Caco-2 (cell line): ENCODE data around the gene LRRC55. TPM values are rescaled to one million over a fixed set of nuclear protein-coding genes. Genes with fewer than 3 reads are reported as not detected.

ENCODE experiments used
- BruUV-seq: library from RNA; stranded (reverse); fragments of 400-500 nt; replicated peaks from 2 replicates; lab custom pipeline; 2021; lab: Mats Ljungman, UMichigan
- CTCF ChIA-PET: fragments of 300-600 bp; sonication (Branson Sonifier 250); formaldehyde crosslinking; loops from one replicate; lab custom pipeline; 2022; ENCODE audit warnings: antibody characterized with exemption; lab: Charles Lee
- POLR2A ChIA-PET: fragments of 300-600 bp; sonication (Branson Sonifier 250); formaldehyde crosslinking; loops from one replicate; lab custom pipeline; 2022; ENCODE audit warnings: antibody characterized with exemption; lab: Charles Lee
- DNase-seq, 2 experiments: peaks; one replicate each; pipeline versions ENCODE4 v3.0.0 to v3.0.0-alpha.2; 2020 to 2022
- H3K27me3 ChIP-seq: replicated peaks from 2 replicates; pipeline ENCODE4 v1.6.0; 2011; ENCODE audit warnings: low read length; ENCODE audit not compliant: control insufficient read depth, insufficient read depth
- H3K36me3 ChIP-seq: 2 replicates; pipeline ENCODE4 v1.5.1; 2011; ENCODE audit warnings: low read length; ENCODE audit not compliant: control insufficient read depth, insufficient read depth
- H3K4me1 ChIP-seq: fragments of 250-450 bp; sonication (Bioruptor Pico); 2 replicates; pipeline ENCODE4 v1.5.1; 2020; ENCODE audit warnings: mild to moderate bottlenecking
- H3K4me3 ChIP-seq: 2 replicates; pipeline ENCODE4 v1.5.1; 2011; ENCODE audit warnings: low read depth, mild to moderate bottlenecking, control low read depth, low read length
- H3K9me3 ChIP-seq: fragments of 250-450 bp; sonication (Bioruptor Pico); 2 replicates; pipeline ENCODE4 v1.5.1; 2020; ENCODE audit warnings: mild to moderate bottlenecking, moderate library complexity
- H3K27ac Mint-ChIP-seq: one replicate; pipeline ENCODE4 v1.8.0; 2022; ENCODE audit warnings: mixed read lengths; ENCODE audit not compliant: unreplicated experiment
- H3K27me3 Mint-ChIP-seq: one replicate; pipeline ENCODE4 v1.8.0; 2022; ENCODE audit warnings: mixed read lengths; ENCODE audit not compliant: insufficient read depth, unreplicated experiment
- H3K36me3 Mint-ChIP-seq: one replicate; pipeline ENCODE4 v1.8.0; 2022; ENCODE audit warnings: mild to moderate bottlenecking, mixed read lengths; ENCODE audit not compliant: insufficient read depth, unreplicated experiment
- H3K4me1 Mint-ChIP-seq: one replicate; pipeline ENCODE4 v1.8.0; 2022; ENCODE audit warnings: low read depth, mixed read lengths; ENCODE audit not compliant: unreplicated experiment
- H3K4me3 Mint-ChIP-seq: one replicate; pipeline ENCODE4 v1.8.0; 2022; ENCODE audit warnings: mild to moderate bottlenecking, moderate library complexity, mixed read lengths; ENCODE audit not compliant: unreplicated experiment
- H3K9me3 Mint-ChIP-seq: one replicate; pipeline ENCODE4 v1.8.0; 2022; ENCODE audit warnings: mixed read lengths; ENCODE audit not compliant: unreplicated experiment
- intact Hi-C: fragments of 100-400 bp; cut with micrococcal nuclease; formaldehyde crosslinking; loops from one replicate; pipeline ENCODE4 v1.10.0; 2022; ENCODE audit not compliant: unreplicated experiment
- total RNA-seq: library from RNA; stranded (reverse); gene quantifications from 2 replicates; pipeline ENCODE4 v1.2.3, GENCODE V29; 2022
- TF ChIP-seq, protein P1 (sequence below), 2 experiments: fragments of 200-600 bp in 1 of 2; IDR thresholded peaks; 1 replicate in 1 of 2; 2 replicates in 1 of 2; pipeline versions ENCODE4 v1.5.1 to v1.8.0; 2011 to 2022; ENCODE audit warnings: antibody characterized with exemption in 1 of 2, control low read depth in 1 of 2, inconsistent platforms in 1 of 2, low read depth in 1 of 2, low read length in 1 of 2, mild to moderate bottlenecking in 1 of 2, moderate library complexity in 1 of 2; ENCODE audit not compliant: insufficient read depth in 1 of 2, severe bottlenecking in 1 of 2, unreplicated experiment in 1 of 2

The LRRC55 gene
- total RNA-seq, 1 experiment from 2014 or later: not detected

DNA sequence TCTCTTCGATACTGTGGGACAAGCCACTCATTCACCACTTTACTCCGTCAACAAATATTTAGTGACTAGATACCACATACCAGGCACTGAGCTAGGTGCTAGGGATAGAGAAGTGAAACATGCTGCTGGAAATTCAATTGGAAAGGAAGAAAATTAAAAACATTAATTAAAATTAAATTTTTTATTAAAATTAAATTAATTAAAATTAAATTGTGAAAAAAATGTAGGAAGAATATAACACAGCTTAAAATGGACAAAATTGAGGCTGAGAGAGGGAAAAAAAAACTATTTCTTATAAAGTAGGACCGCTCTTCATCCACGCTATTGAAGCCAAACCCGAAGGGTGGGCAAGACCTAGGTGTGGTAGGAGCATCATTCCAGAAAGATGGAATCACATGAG lies 23.6 kb upstream of the LRRC55 start:
- no peak for DNase-seq
- H3K4me1 Mint-ChIP-seq: no peaks in the 10 kb centered on the region
- Histone ChIP-seq H3K27me3 (no peaks in the 10 kb centered on the region; the same call in 1 of the 2 replicates), H3K9me3 (no peaks in the 10 kb centered on the region), H3K36me3 (no peaks in the 10 kb centered on the region), H3K4me3 (no peak overlapping the region), H3K4me1 (no peaks in the 10 kb centered on the region)
- H3K27ac Mint-ChIP-seq: no peak overlapping the region
- TF ChIP-seq, protein P1, sequence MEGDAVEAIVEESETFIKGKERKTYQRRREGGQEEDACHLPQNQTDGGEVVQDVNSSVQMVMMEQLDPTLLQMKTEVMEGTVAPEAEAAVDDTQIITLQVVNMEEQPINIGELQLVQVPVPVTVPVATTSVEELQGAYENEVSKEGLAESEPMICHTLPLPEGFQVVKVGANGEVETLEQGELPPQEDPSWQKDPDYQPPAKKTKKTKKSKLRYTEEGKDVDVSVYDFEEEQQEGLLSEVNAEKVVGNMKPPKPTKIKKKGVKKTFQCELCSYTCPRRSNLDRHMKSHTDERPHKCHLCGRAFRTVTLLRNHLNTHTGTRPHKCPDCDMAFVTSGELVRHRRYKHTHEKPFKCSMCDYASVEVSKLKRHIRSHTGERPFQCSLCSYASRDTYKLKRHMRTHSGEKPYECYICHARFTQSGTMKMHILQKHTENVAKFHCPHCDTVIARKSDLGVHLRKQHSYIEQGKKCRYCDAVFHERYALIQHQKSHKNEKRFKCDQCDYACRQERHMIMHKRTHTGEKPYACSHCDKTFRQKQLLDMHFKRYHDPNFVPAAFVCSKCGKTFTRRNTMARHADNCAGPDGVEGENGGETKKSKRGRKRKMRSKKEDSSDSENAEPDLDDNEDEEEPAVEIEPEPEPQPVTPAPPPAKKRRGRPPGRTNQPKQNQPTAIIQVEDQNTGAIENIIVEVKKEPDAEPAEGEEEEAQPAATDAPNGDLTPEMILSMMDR (IDR thresholded peaks at IDR 0.05; ENCODE audit: insufficient read depth in 1 of 2, low read depth in 1 of 2, low read length in 1 of 2, severe bottlenecking in 1 of 2, unreplicated experiment in 1 of 2): no peak
- H3K4me3 Mint-ChIP-seq: no peak overlapping the region
- BruUV-seq: no TSS peak
- no peaks in the 10 kb centered on the region for H3K9me3 Mint-ChIP-seq
- H3K27me3 Mint-ChIP-seq: peaks cover 37% of the 10 kb centered on the region
- ChIA-PET CTCF (no interaction called here), POLR2A (no interaction called here)
- intact Hi-C loops: no loop called here
- H3K36me3 Mint-ChIP-seq: no peaks in the 10 kb centered on the region

DNA sequence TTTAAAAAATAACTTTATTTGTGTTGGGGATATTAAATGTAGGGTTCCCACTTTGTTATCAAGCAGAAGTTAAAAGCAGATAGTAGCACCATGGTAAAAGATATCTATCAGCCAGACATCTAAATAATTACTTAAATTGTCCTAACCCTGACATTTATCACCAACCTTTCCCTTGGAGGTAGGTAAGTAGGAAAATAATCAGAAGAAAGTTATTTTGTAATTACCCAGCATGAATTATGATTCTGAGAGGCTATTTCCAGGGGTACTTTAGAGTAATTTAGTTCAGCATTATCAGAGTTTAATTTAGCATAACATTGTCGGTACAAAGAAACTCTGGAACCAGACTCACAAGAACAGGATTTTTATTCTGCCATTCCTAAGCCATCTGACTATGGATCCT lies 23.2 kb upstream of the LRRC55 start:
- TF ChIP-seq, protein P1 (IDR thresholded peaks at IDR 0.05; ENCODE audit: insufficient read depth in 1 of 2, low read depth in 1 of 2, low read length in 1 of 2, severe bottlenecking in 1 of 2, unreplicated experiment in 1 of 2): no peak
- Mint-ChIP-seq H3K9me3 (no peaks in the 10 kb centered on the region), H3K27me3 (peaks cover 33% of the 10 kb centered on the region), H3K36me3 (no peaks in the 10 kb centered on the region), H3K27ac (no peak overlapping the region), H3K4me1 (no peaks in the 10 kb centered on the region), H3K4me3 (no peak overlapping the region)
- DNase-seq: no peak
- H3K4me1 ChIP-seq: no peaks in the 10 kb centered on the region
- CTCF ChIA-PET: no interaction called here
- no TSS peak for BruUV-seq
- intact Hi-C loops: no loop called here
- H3K27me3 ChIP-seq: no peaks in the 10 kb centered on the region; the same call in 1 of the 2 replicates
- POLR2A ChIA-PET: no interaction called here
- H3K9me3 ChIP-seq: no peaks in the 10 kb centered on the region
- no peak overlapping the region for H3K4me3 ChIP-seq
- no peaks in the 10 kb centered on the region for H3K36me3 ChIP-seq

DNA sequence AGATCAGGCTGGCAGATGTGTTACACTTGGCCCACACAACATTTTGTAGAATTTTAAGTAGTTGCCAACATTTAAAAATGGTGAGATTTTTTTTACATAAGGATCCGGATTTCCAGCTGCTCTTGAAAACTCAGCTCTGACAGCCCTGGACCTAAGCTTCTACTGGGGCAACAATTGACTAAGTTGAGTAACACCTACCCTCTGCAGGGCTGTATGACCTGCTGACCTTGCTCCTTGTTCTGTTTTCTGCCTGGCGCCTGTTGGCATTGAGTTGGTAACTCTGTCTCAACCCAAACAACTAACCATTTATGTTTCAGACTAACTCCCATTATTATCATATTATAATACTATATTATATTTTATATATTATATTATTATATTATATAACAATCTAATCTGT lies 21.1 kb upstream of the LRRC55 start:
- Mint-ChIP-seq H3K36me3 (no peaks in the 10 kb centered on the region), H3K4me1 (no peaks in the 10 kb centered on the region), H3K27me3 (peaks cover 30% of the 10 kb centered on the region), H3K27ac (no peak overlapping the region), H3K9me3 (no peaks in the 10 kb centered on the region), H3K4me3 (no peak overlapping the region)
- ChIA-PET CTCF (no interaction called here), POLR2A (no interaction called here)
- no peaks in the 10 kb centered on the region for H3K4me1 ChIP-seq
- BruUV-seq: no TSS peak
- H3K27me3 ChIP-seq: no peaks in the 10 kb centered on the region; the same call in 1 of the 2 replicates
- no peaks in the 10 kb centered on the region for H3K9me3 ChIP-seq
- no peak for DNase-seq
- H3K4me3 ChIP-seq: no peak overlapping the region
- H3K36me3 ChIP-seq: no peaks in the 10 kb centered on the region
- intact Hi-C loops: no loop called here
- TF ChIP-seq, protein P1 (IDR thresholded peaks at IDR 0.05; ENCODE audit: insufficient read depth in 1 of 2, low read depth in 1 of 2, low read length in 1 of 2, severe bottlenecking in 1 of 2, unreplicated experiment in 1 of 2): no peak
